ENCODE results near the gene AURKB. TPM values are rescaled to one million over a fixed set of nuclear protein-coding genes. Genes with fewer than 3 reads are reported as not detected.

Gene AURKB
- total and polyA plus RNA-seq, 10 of the 15 experiments (the other 5 are each of a cell fraction or from before 2014, with no cell fraction given): 52.7 to 209 (median 128) TPM

GRCh38 chr17:8210761-8211458, 535 bp upstream of the AURKB start (continued):
- no peak for TF ChIP-seq CUX1 (IDR thresholded peaks at IDR 0.05; ENCODE audit: insufficient replicate concordance, low read depth, low read length)
- no peak for TF ChIP-seq NR2F1 (conservative IDR thresholded peaks at IDR 0.05)
- TF ChIP-seq SMAD5 (IDR thresholded peaks at IDR 0.05; ENCODE audit: low read depth): no peak
- no peak for TF ChIP-seq E2F8 (IDR thresholded peaks at IDR 0.05; ENCODE audit: low read depth, partially characterized antibody)
- no peak for TF ChIP-seq RCOR1 (conservative IDR thresholded peaks at IDR 0.05; ENCODE audit: low read depth, low read length)
- TF ChIP-seq FOS (IDR thresholded peaks at IDR 0.05; ENCODE audit: borderline replicate concordance, extremely low read depth, insufficient read length): no peak
- TF ChIP-seq BMI1 (IDR thresholded peaks at IDR 0.05; ENCODE audit: borderline replicate concordance): no peak
- no peak for TF ChIP-seq STAT1 (conservative IDR thresholded peaks at IDR 0.05)
- TF ChIP-seq EED (IDR thresholded peaks at IDR 0.05; ENCODE audit: low read depth): peak; percentile 38
- no peak for TF ChIP-seq RAD21 (IDR thresholded peaks at IDR 0.05; ENCODE audit: insufficient read depth, low read depth, low read length)
- peak; percentile 42; the same call in 1 of the 2 replicates for TF ChIP-seq ZBTB40 (IDR thresholded peaks at IDR 0.05; ENCODE audit: borderline replicate concordance)
- TF ChIP-seq BCL11A (IDR thresholded peaks at IDR 0.05; ENCODE audit: low read depth, low read length): no peak
- no peak for TF ChIP-seq SMAD1 (IDR thresholded peaks at IDR 0.05; ENCODE audit: low read depth, partially characterized antibody)
- no peak for TF ChIP-seq E2F4 (IDR thresholded peaks at IDR 0.05; ENCODE audit: low read depth, low read length)
- TF ChIP-seq MTA3 (IDR thresholded peaks at IDR 0.05; ENCODE audit: borderline replicate concordance, low read length): no peak
- TF ChIP-seq IKZF2 (IDR thresholded peaks at IDR 0.05): peak; percentile 59 to 72; a peak in 3 of 4 replicates

All from GM12878 (cell line).